H1 (cell line): ENCODE data around the gene SLC6A12. TPM values are rescaled to one million over a fixed set of nuclear protein-coding genes. Genes with fewer than 3 reads are reported as not detected.

Experiments used
- CHD1 ChIP-seq: IDR thresholded peaks from 2 replicates; pipeline ENCODE4 v1.6.1; 2012; ENCODE audit warnings: low read depth, low read length, improper control_type of control experiment
- POLR2A ChIP-seq, 2 experiments: IDR thresholded peaks; 1 replicate in 1 of 2; 2 replicates in 1 of 2; pipeline ENCODE4 v1.6.1; 2011; ENCODE audit warnings: low read depth in 2 of 2, low read length in 2 of 2, mild to moderate bottlenecking in 2 of 2; ENCODE audit errors: control extremely low read depth in 1 of 2
- SIN3A ChIP-seq, 2 experiments: IDR thresholded peaks in 1 of 2; conservative IDR thresholded peaks in 1 of 2; 2 replicates each; pipeline ENCODE4 v1.6.1; 2011 to 2012; ENCODE audit warnings: low read length in 2 of 2, improper control_type of control experiment in 1 of 2, low read depth in 1 of 2, mild to moderate bottlenecking in 1 of 2
- polyA plus RNA-seq, 7 experiments: library from polyadenylated mRNA; depleted of rRNA in 3 of 7; stranded (reverse) in 5 of 7; unstranded in 2 of 7; fragments of >200 nt in 5 of 7; fragments of 200-250 nt in 2 of 7; gene quantifications; 1 replicate in 5 of 7; 2 replicates in 1 of 7; 4 replicates in 1 of 7; pipeline versions ENCODE4 v1.2.1 to v1.2.3, GENCODE V29; 2011 to 2013; ENCODE audit warnings: missing spikeins in 2 of 7, mixed read lengths in 2 of 7
- total RNA-seq: library from RNA; stranded (reverse); fragmentation: NEBNext Ultra II Directional; extraction: Animal tissue kit (Norgen Biotek cat#: 25700); gene quantifications from 2 replicates; pipeline ENCODE4 v1.2.1, GENCODE V29; 2021

SLC6A12 gene
- total and polyA plus RNA-seq, 2 of the 8 experiments (the other 6 are each of a cell fraction or from before 2014, with no cell fraction given) = 0.70 to 1.1 TPM

- no peak for TF ChIP-seq SIN3A (conservative IDR thresholded peaks at IDR 0.05 in 1 of 2, IDR thresholded peaks at IDR 0.05 in 1 of 2; ENCODE audit: low read depth in 1 of 2, low read length in 2 of 2)
- no peak for TF ChIP-seq CHD1
- TF ChIP-seq POLR2A (IDR thresholded peaks at IDR 0.05; ENCODE audit: control extremely low read depth in 1 of 2, low read depth in 2 of 2, low read length in 2 of 2) = no peak
- TF ChIP-seq, all 59 proteins: peak for 0
Measured at GRCh38 chr12:197347-197746, 16.6 kb downstream of the SLC6A12 start (continued).
